Limb (tissue), 2 donors: ENCODE data around the gene PDXP.
"Not testable (repeated sequence)": the region's sequence is repeated elsewhere in the genome, so short reads cannot be mapped to it uniquely, and the experiment has no call there.

ENCODE experiments used
- DNase-seq, 2 donors: peaks; one replicate each; pipeline ENCODE4 v3.0.0-alpha.2; 2016; ENCODE audit errors: extremely low spot score in 2 of 2

Gene PDXP

GRCh38 chr22:37672920-37673455, 14.5 kb downstream of the PDXP start:
- DNase-seq = no peak

DNA sequence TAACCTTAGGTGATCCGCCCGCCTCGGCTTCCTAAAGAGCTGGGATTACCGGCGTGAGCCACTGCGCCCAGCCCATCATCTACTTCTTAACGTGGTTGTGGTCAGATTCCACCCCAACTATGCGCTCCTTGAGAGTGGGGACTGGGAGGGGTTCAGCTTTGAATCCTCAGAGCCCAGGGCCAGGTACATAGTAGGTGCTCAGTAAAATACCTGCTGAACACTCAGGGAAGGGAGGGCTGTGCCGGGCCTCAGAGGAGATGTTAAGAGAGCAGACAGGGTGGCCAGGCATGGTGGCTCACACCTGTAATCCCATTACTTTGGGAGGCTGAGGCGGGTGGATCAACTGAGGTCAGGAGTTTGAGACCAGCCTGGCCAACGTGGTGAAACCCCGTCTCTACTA, 15.7 kb downstream of the PDXP start:
- no peak for DNase-seq

- peak; percentile 95 for DNase-seq
These were observed 16.7 kb downstream of the PDXP start, which contains the start of gene LGALS1 for GRCh38 chr22:37674951-37675929. TSS of gene LGALS1 (plus strand) at chr22:37675636. CDS start at chr22:37675703, 67 bp downstream.

DNA sequence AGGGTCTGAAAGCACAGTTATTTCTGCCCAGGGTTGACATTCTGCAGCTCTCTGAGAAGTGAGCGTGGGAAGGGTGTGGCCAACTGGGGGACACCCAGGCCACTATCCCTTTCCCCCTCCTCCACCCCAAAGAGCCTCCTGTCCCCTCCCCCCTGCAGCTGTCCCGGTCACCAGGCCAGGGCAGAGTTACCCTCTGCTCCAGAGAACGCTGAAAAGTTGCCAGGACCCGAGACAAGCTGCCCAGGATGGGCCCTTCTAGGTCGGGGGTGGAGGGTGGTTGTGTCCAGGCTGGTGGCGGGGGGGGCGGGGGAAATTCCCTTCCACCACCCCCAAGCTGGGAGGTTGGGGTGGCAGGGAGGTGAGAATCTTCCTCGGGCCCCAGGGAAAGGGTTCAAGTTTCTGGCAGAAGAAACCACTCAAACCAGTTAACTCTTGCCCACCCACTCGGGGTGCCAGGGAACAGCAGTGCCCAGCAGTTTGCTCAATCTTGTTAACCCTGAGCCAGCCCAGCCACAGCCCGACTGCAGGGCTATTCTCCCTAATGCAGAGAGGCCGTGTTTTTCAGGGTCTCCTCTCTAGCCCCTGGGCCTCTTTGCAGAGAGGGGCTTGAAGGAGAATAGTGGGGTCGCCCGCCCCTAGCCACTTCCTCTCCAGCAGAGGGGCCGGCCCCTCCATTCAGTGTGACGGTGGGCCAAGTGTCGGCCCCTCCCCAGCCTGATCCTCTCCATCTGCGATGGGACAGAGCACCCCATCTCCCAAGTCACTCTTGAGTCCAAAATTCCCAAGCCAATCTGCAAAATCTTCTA, 17.6 kb downstream of the PDXP start:
- peak in 1 of 2 donors; percentile 61 for DNase-seq

GRCh38 chr22:37676736-37677492, 18.4 kb downstream of the PDXP start:
- DNase-seq = peak; percentile 86 to 93

DNA sequence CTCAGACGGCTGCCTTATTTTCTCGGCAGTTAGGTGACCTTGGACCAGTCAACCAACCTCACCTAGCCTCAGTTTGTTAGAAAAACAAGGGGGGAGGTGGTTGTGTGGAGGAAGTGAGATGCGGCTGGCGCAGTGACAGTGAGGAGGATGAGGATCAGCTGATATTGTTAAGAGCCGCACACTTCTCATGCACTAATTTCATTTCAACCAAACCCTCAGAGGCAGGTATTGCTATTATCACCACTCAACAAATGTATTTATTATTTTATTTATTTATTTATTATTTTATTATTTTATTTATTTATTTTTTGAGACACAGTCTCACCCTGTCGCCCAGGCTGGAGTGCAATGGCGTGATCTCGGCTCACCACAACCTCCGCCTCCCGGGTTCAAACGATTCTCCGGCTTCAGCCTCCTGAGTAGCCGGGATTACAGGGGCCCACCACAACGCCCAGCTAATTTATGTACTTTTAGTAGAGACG, 19.0 kb downstream of the PDXP start:
- DNase-seq = no peak

DNA sequence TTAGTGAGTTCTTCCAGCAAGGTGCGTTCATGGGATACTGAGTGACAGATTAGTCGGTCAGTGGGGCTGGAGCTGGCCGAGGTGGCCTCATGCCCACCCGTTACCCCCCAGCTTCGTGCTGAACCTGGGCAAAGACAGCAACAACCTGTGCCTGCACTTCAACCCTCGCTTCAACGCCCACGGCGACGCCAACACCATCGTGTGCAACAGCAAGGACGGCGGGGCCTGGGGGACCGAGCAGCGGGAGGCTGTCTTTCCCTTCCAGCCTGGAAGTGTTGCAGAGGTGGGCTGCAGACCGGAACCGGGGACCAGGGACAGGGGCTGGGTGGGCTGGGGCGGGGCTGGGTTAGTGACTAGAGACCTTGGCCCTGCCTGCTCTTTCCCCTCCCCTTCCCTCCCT, 19.8 kb downstream of the PDXP start:
- no peak for DNase-seq

DNA sequence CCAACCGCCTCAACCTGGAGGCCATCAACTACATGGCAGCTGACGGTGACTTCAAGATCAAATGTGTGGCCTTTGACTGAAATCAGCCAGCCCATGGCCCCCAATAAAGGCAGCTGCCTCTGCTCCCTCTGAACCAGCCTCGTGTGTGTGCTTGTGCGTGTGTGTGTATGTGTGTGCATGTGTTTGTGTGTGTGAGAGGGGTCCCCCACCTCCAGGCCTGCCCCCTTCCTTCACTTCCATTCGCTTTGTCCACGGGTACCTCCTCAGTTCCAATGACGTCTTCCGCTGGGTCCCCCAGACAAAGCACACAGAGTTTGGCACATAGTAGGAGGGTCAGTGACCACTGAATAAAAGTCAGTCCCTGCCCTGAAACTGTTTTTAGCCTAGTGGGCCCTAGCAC, 21.1 kb downstream of the PDXP start:
- no peak for DNase-seq

DNA sequence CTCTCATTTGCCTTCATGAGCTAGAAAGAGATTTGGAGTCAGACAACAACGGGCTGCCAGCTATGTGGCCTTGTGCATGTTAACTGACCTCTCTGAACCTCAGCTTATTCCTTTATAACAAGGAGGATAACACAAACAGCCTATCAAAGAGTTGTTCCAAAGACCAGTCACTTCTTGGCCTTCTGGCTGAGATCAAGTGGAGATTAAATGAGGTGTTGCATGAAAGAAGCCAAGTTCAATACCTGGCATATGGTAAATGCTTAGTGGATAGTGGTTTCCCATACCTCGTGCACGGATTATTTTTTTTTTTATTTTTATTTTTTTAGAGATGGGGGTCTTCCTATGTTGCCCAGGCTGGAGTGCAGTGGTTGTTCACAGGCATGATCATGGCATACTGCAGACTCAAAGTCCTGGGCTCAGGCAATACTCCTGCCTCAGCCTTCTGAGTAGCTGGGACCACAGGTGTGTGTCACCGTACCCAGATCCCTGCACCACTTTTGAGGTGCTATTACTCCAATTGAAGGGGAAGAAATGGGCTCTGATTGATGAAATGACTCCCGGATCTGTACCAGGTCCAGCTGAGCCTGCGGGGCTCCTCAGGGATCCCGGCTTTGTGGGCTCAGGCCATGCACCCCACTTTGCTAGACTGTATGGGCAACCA, 21.8 kb downstream of the PDXP start:
- DNase-seq = no peak

- no peak for DNase-seq
These were observed 22.5 kb downstream of the PDXP start for GRCh38 chr22:37681001-37681424.

DNA sequence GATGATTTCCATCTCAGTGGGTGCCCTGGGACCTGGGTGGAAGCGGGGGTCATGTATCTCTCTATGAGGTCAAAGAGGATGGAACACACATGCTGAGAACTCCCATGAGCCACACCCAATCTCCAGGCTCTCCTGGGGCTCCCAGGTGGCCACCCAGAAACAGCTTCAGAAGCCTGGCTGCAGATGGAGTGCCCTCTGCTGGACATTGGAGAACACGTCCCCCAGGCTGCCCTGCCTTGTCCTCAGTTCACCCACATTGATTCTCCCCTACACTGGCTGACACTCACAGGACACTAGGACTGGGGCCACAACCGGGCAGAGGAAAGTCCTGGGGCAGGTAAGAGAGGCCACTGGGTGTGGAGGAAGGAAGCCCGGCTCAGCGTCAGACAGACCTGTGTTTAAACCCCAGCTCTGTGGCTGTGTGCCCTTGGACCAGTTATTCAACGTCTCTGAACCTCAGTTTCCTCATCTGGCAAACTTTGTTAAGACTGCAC, 23.1 kb downstream of the PDXP start:
- peak; percentile 57 to 73 for DNase-seq

DNA sequence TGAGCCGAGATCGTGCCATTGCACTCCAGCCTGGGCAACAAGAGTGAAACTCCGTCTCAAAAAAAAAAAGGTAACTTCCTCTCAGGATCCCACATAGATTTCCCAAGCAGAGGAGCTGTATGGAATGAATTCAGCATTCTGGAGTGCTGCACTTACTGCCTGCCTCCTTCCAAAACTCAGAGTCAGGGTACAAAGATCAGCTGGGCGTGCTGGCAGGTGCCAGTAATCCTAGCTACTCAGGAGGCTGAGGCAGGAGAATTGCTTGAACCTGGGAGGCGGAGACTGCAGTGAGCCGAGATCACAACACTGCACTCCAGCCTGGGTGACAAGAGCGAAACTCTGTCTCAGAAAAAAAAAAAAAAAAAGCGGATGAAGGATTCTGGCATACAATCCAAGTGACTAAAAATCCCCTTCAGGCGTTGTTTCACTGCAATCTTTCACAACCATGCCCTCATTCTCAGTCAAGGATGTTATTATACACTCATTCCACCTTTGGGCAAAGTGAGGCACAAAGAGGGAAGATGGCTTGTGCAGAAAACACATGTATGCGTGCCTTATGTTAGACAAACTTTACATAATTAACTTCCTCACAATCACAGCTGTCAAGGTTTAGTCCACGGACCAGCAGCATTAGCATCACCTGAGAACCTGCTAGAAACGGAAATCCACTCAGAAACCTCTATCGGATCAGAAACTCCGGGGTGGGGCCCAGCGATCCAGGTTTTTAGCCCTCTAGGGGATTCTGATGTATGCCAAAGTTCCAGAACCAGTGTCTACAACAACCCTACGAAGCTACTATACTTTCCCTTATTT, 26.5 kb downstream of the PDXP start:
- DNase-seq = no peak

- peak; percentile 90 to 91 for DNase-seq
These were observed 27.8 kb downstream of the PDXP start, which contains the start of gene NOL12 for GRCh38 chr22:37686002-37686982. TSS of gene NOL12 (plus strand) at chr22:37686343. CDS start at chr22:37686393, 50 bp downstream.

- no peak for DNase-seq
These were observed 31.9 kb downstream of the PDXP start for GRCh38 chr22:37690407-37690806.

GRCh38 chr22:37690901-37691504, 32.5 kb downstream of the PDXP start:
- DNase-seq = no peak

- DNase-seq = no peak
These were observed 34.2 kb downstream of the PDXP start for GRCh38 chr22:37692627-37693285.

DNA sequence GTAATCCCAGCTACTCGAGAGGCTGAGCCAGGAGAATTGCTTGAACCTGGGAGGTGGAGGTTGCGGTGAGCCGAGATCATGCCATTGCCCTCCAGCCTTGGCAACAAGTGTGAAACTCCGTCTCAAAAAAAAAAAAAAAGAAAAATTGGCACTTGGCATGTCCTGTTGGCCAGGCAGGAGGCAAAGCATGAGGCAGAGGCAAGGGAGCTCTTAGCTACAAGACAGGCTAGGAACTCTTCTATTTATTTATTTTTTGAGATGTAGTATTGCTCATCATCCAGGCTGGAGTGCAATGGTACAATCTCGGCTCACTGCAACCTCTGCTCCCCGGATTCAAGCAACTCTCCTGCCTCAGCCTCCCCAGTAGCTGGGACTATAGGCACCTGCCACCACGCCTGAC, 35.6 kb downstream of the PDXP start:
- not testable (repeated sequence) for DNase-seq
